ENCODE data around the gene CHID1. TPM values are rescaled to one million over a fixed set of nuclear protein-coding genes. Genes with fewer than 3 reads are reported as not detected.

Gene CHID1
- total RNA-seq, 1 donor from 2014 or later: 88.3 TPM

DNA sequence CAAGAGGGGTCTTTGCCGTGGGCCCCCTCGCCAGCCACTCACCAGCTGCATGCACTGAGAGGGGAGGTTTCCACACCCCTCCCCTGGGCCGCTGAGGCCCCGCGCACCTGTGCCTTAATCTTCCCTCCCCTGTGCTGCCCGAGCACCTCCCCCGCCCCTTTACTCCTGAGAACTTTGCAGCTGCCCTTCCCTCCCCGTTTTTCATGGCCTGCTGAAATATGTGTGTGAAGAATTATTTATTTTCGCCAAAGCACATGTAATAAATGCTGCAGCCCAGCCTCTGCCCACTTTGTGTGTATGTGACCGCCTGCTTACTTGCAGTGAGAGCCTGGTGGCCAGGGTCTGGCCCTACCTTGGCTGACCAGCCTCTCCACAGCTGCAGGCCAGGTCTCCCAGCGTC, 85.7 kb downstream of the CHID1 start:
- TF ChIP-seq, protein P1, sequence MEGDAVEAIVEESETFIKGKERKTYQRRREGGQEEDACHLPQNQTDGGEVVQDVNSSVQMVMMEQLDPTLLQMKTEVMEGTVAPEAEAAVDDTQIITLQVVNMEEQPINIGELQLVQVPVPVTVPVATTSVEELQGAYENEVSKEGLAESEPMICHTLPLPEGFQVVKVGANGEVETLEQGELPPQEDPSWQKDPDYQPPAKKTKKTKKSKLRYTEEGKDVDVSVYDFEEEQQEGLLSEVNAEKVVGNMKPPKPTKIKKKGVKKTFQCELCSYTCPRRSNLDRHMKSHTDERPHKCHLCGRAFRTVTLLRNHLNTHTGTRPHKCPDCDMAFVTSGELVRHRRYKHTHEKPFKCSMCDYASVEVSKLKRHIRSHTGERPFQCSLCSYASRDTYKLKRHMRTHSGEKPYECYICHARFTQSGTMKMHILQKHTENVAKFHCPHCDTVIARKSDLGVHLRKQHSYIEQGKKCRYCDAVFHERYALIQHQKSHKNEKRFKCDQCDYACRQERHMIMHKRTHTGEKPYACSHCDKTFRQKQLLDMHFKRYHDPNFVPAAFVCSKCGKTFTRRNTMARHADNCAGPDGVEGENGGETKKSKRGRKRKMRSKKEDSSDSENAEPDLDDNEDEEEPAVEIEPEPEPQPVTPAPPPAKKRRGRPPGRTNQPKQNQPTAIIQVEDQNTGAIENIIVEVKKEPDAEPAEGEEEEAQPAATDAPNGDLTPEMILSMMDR (IDR thresholded peaks at IDR 0.05; ENCODE audit: unreplicated experiment): no peak
- Mint-ChIP-seq H3K4me3 (no peak overlapping the region), H3K4me1 (peaks cover 25% of the 10 kb centered on the region), H3K36me3 (peaks cover 7% of the 10 kb centered on the region), H3K9me3 (no peaks in the 10 kb centered on the region), H3K27ac (no peak overlapping the region), H3K27me3 (ENCODE audit: low read depth) (peaks cover 31% of the 10 kb centered on the region)
- DNase-seq (ENCODE audit: low spot score in 2 of 2, unreplicated experiment in 2 of 2): no peak

- Mint-ChIP-seq H3K4me1 (peaks cover 25% of the 10 kb centered on the region), H3K4me3 (no peak overlapping the region), H3K27me3 (ENCODE audit: low read depth) (peaks cover 25% of the 10 kb centered on the region), H3K27ac (no peak overlapping the region), H3K9me3 (no peaks in the 10 kb centered on the region), H3K36me3 (peaks cover 7% of the 10 kb centered on the region)
- DNase-seq (ENCODE audit: low spot score in 2 of 2, unreplicated experiment in 2 of 2): no peak
- TF ChIP-seq, protein P1 (IDR thresholded peaks at IDR 0.05; ENCODE audit: unreplicated experiment): no peak
Observed at GRCh38 chr11:824292-824880, 86.2 kb downstream of the CHID1 start.

- Mint-ChIP-seq H3K4me3 (no peak overlapping the region), H3K36me3 (peaks cover 7% of the 10 kb centered on the region), H3K9me3 (no peaks in the 10 kb centered on the region), H3K27me3 (ENCODE audit: low read depth) (peaks cover 18% of the 10 kb centered on the region), H3K27ac (no peak overlapping the region), H3K4me1 (peaks cover 19% of the 10 kb centered on the region)
- TF ChIP-seq, protein P1 (IDR thresholded peaks at IDR 0.05; ENCODE audit: unreplicated experiment): no peak
- DNase-seq (ENCODE audit: low spot score in 2 of 2, unreplicated experiment in 2 of 2): no peak
Observed at GRCh38 chr11:823441-824291, 86.9 kb downstream of the CHID1 start.

- H3K27me3 Mint-ChIP-seq (ENCODE audit: low read depth): peaks cover 5% of the 10 kb centered on the region
- H3K4me1 Mint-ChIP-seq: peaks cover 10% of the 10 kb centered on the region
- peak overlapping the region; percentile 78 for H3K4me3 Mint-ChIP-seq
- H3K36me3 Mint-ChIP-seq: peaks cover 7% of the 10 kb centered on the region
- H3K9me3 Mint-ChIP-seq: no peaks in the 10 kb centered on the region
- TF ChIP-seq, protein P1 (IDR thresholded peaks at IDR 0.05; ENCODE audit: unreplicated experiment): no peak
- no peak overlapping the region for H3K27ac Mint-ChIP-seq
- DNase-seq (ENCODE audit: low spot score in 2 of 2, unreplicated experiment in 2 of 2): no peak
Observed at GRCh38 chr11:821512-822371, 88.9 kb downstream of the CHID1 start.

DNA sequence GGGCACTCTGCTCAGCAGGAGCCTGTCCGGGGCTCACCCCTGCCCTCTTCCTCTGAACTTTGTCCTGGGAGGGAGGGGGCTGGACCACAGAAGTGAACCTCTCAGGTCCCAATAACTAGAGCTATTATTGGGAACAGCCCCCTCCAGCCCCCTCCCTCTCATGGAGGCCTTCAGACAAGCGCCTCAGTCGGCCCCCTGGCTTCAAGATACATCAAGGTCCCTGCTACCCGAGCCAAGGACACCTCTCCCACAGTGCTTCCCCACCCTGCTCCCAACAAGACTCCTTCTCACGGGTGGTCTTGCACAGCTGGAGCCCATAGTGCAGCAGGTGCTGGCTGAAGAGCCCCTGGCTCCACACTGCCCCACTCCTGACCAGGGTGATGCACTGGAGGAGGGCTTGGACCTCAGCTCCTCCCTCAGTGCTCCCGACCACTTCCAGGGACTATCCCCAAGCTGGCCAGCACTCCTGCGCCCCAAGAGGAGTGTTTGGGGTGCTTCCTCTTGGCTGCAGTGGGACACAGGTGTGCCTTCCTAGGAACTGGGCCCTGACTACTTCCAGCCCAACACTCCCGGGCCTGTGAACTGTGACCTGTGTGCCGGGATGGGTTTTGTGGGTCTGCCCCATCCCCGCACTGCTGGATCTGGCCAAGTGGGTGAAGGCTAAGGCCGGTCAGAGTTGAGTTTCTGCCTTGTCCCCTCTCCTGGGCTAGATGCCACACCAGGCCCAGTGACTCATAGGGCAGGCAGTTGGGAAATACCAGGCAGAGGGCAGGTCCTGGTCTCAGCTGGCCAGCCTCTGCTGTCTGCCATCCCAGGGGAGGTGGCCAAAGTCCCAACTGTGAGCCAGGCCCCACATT, 89.7 kb downstream of the CHID1 start:
- Mint-ChIP-seq H3K4me3 (peak overlapping the region; percentile 78), H3K27me3 (ENCODE audit: low read depth) (no peaks in the 10 kb centered on the region), H3K9me3 (no peaks in the 10 kb centered on the region), H3K36me3 (peaks cover 7% of the 10 kb centered on the region), H3K27ac (no peak overlapping the region), H3K4me1 (peaks cover 10% of the 10 kb centered on the region)
- no peak for DNase-seq (ENCODE audit: low spot score in 2 of 2, unreplicated experiment in 2 of 2)
- TF ChIP-seq, protein P1 (IDR thresholded peaks at IDR 0.05; ENCODE audit: unreplicated experiment): no peak
